Measurements from ENCODE around the gene BID.

BID gene

DNA sequence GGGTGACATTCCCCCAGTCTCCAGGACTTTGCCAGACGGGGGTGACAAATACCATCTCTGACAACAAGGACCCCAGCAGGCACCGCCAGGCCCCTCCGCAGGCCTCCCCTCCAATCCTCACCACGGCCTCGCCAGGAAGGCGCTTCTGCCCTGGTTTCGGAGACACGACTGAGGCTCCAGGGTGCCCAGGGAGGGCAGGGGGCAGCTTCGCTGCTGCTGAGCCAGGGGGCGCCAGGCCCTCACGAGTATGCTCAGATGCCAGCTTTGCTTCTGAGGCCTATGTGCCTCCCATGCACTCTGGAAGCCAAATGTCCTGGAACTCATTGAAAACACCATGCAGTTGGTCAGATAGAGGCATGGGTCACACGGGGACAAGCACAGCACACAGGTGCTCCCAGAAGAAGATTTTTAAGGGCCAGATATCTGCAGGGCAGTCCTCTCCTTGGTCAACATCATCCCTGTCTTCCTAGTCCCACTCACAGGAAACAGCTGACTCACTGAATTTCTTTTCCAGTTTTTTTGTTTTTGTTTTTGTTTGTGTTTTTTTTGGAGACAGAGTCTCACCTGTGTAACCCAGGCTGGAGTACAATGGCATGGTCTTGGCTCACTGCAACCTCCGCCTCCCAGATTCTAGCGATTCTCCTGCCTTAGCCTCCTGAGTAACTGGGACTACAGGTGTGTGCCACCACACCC lies 19.9 kb downstream of the BID start:
- TF ChIP-seq GATA1 (IDR thresholded peaks at IDR 0.05; ENCODE audit: low read depth, low read length), result no peak
- TF ChIP-seq POLR2A (IDR thresholded peaks at IDR 0.05; ENCODE audit: low read length), result no peak
- DNase-seq, result peak; percentile 36 to 38

DNA sequence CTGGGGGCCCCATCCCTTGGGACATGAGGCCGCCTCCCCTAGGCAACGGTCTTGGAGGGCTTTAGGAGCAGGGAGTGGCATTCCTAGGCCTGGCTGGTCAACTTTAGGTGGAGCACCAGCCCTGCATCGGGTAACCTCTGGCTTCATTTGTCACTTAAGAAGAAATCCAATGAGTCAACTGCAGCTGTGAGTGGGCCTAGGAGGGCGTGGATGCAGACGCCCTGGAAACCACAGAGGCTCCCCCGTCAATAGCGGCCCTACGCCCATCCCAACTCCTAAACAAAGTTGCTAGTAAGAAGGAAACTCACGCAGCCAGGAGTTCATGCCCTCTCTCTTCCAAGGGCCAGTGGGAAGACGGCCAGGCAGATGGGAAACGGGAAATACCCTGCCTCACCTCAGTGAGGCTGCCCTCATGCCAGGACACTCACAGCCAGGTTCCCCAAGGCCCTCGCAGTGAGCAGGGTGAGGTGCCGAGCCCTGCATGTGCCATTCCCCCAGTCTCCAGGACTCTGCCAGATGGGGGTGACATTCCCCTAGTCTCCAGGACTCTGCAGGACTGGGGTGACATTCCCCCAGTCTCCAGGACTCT lies 20.8 kb downstream of the BID start:
- TF ChIP-seq POLR2A (IDR thresholded peaks at IDR 0.05; ENCODE audit: low read length), result no peak
- TF ChIP-seq GATA1 (IDR thresholded peaks at IDR 0.05; ENCODE audit: low read depth, low read length), result no peak

DNA sequence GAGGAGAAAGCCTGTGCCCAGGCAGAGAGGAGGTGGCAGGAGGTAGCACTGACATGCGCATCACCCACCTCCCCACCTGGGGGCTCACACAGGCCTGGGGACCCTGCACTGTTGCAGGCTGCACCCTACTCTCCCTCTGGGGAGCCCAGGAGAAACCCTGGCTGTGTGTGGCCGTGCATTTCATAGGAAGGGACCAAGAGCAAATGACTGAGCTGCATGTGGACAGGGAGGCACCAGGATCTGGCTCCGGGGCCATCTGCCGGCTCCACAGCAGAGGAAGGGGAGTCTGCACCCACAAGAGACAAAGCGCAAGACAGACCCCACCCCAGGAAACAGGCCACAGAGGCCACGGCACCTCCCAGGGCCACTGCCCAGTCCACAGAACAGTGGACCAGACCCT lies 22.7 kb downstream of the BID start:
- no peak for DNase-seq
- TF ChIP-seq POLR2A (IDR thresholded peaks at IDR 0.05; ENCODE audit: low read length) (no peak), GATA1 (IDR thresholded peaks at IDR 0.05; ENCODE audit: low read depth, low read length) (no peak)

More for the DNA sequence above, 20.8 kb downstream of the BID start:
- no peak for DNase-seq

DNA sequence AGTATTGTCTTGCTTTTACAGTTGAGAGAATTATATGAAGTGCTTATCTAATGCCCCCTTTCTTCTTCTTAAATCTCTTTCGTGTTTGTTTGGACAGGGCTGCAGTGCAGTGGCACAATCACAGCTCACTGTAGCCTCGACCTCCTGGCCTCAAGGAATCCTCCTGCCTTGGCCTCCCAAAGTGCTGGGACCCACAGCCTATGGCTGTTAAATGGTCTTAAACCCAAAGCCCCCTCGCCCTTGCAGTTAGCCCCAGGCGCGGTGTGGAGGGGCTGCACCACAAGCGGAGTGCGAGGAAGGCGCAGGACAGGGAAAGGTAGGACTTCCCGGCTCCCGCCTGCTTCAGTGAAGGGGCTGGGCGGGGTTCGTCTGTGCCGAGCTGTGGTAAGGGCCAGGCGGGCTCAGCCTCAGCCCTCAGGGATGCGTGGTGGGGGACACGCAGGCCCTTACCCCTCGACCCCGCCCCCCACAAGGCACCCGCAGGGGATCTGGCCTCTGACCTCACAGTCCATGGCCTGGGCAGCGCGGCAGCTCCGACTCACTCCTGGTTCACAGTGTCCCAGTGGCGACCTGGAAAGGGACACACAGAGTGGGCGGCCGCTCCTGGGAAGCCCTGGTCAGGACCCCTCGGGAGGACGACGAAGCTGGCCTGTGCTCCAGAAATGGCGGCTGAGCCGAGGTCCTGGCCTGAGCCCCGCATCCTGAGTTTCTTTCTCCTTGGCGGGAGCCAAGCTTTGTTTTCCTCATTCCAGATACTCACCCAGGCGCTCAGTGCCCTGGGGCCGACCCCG lies 24.5 kb downstream of the BID start:
- TF ChIP-seq POLR2A (IDR thresholded peaks at IDR 0.05; ENCODE audit: low read length) (no peak), GATA1 (IDR thresholded peaks at IDR 0.05; ENCODE audit: low read depth, low read length) (no peak)
- DNase-seq, result no peak

DNA sequence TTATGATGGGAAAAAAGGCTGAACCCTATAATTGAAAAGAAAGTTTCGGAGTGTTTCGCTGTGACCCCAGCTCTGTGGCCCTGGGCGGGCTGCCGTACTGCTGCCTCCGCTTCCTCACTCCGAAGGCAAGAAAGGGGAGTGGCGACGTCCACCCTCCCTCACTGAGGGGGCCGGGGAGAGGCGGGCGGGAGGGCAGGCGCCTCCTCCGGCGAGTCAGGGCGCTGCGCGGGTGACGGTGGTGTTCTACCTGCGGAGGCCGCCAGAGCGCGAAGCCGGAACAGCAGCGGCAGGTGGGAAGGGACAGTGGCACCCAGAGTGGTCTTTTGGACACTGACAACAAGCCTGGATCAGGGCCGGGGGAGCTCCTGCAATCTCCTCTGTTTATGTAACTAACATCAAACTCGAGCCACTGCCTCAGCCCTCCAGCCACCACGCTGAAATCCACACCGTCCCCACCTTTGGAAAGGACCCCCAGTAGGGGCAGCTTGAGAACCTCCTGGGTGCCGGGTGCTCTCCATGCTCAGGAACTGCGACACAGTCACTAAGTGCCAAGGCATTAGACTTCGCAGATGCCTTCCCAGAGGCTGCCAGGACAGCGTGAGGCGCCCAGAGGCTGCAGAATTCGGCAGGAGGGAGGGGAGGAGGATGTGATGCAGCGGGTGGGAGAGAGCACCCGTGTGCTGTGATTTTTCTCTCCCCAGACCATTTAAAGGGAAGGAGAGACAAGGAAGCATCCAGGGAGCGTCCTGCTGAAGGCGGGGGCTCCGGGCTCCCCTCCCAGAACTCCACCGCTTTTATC lies 25.5 kb downstream of the BID start:
- DNase-seq, result no peak
- TF ChIP-seq POLR2A (IDR thresholded peaks at IDR 0.05; ENCODE audit: low read length) (no peak), GATA1 (IDR thresholded peaks at IDR 0.05; ENCODE audit: low read depth, low read length) (no peak)

DNA sequence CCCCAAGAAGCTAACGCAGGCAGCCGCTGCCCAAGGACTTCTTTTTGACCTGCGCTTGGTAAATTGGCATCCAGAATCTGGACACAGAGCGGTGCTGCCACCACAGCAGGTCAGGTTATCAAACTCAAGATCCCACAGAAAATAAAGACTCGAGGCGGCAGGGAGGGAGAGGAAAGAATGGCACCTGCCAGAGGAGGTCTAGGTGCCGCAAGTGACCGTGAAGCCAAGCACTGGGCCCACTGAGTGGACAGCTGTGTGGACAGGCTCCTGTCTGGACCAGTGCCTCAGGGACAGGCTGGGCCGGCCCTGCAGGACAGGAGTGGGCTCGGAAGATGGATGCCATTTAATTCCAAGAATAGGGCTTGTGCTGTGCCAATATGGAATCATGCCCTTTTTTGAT lies 27.4 kb downstream of the BID start:
- no peak for TF ChIP-seq GATA1 (IDR thresholded peaks at IDR 0.05; ENCODE audit: low read depth, low read length)
- no peak for TF ChIP-seq POLR2A (IDR thresholded peaks at IDR 0.05; ENCODE audit: low read length)
- DNase-seq, result no peak

DNA sequence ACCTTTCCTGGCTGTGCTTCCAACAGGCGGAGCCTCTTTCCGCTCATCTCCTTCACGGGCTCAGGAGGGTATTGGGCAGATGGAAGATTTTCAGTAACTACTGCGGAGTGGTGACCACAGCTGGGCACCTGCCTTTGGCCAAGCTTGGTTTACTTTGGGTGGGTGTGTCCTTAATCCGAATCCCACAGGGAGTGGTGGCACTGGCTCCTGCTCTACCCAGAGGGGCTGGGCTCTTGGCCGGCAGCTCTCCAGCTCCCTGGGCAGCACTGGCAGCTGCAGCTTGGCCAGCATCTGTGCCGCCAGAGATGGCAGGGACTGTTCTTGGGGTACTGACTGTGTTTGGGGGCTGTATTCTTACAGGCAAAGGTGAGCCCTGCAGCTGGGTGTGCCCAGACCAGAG lies 29.8 kb downstream of the BID start:
- DNase-seq, result no peak
- no peak for TF ChIP-seq POLR2A (IDR thresholded peaks at IDR 0.05; ENCODE audit: low read length)
- TF ChIP-seq GATA1 (IDR thresholded peaks at IDR 0.05; ENCODE audit: low read depth, low read length), result no peak

DNA sequence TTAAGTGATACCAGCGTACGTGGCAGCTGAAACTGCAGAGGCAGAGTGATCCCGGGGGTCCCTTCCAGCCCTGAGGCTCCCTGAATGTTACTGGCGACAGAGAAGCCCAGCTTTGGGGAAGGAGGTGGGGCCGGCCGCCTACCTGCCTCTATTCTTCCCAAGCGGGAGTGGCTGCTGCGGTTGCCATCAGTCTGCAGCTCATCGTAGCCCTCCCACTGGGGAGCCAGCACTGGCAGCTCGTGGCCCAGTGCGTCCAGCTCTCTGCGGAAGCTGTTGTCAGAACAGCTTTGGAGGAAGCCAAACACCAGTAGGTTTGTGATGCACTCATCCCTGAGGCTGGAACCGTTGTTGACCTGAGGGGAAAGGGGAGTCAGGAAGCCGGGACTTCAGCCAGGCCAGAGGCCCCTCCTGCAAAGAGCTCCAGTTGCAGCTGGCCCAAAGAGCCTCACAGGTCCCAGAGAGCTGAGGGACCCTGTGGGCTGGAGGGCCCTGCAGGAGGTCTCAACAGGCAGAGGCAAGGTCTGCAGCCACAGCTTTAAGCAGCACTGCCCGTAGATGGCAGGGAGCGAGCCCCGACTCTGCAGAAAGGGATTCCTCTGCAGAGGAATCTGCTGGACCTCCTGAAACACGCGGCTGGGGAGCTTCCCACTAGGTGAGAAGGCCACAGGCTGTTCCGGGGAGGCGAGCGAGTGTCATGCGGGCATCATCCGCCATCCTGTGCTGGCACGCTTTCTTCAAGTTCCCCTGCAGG lies 30.4 kb downstream of the BID start:
- no peak for DNase-seq
- TF ChIP-seq GATA1 (IDR thresholded peaks at IDR 0.05; ENCODE audit: low read depth, low read length), result no peak

DNA sequence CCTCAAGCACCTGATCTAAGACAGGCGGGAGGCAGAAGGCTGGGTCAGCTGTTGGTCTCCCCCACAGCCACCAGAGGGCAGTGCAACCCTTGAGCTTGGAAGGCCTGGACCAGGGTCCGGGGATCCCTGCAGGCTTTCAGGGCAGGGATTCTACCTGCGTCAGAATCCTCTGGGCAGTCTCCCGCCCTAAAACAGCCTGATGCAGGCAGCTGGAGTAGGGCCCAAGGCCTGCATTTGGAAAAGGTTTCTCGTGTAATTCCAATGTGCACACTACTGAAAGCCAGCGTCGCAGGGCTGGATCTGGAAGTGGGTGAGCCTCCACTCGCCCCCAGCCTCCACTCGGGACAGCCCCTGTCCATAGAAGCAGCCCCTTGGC lies 31.8 kb downstream of the BID start:
- peak; percentile 68 to 80 for DNase-seq

DNA sequence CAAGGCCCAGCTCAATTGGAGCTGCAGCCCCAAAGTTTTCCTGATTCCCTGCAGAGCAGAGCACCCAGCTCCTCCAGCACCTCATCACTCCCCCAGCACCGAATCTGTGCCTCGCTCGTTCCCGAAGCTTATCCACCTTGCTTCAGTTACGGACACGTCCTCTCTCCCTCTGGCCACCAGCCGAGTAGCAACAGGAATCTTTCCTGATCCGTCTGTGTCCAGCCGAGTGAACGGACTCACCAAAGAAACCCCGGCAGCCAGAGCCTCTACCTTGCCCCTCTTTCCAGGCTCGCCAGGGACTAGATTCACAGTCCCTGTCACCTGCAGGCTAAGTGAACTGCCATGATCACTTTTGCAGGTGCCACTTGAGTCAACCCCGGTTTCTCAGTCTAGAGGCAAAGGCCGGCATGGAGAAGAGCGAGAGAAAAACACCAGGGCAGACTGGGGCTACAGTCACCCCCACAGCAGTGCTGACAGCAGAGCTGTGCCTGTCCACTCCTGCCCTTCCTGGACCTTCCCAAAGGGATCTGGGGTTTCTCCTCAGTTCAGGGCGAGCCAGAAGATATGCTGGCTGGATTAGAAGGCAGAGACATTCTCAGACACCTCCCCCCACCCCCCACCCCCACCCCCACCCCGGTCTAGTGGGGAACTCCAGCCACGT lies 32.3 kb downstream of the BID start:
- no peak for DNase-seq
- TF ChIP-seq POLR2A (IDR thresholded peaks at IDR 0.05; ENCODE audit: low read length) (no peak), GATA1 (IDR thresholded peaks at IDR 0.05; ENCODE audit: low read depth, low read length) (no peak)

More for the DNA sequence above, 31.8 kb downstream of the BID start:
- TF ChIP-seq GATA1 (IDR thresholded peaks at IDR 0.05; ENCODE audit: low read depth, low read length), result no peak

DNA sequence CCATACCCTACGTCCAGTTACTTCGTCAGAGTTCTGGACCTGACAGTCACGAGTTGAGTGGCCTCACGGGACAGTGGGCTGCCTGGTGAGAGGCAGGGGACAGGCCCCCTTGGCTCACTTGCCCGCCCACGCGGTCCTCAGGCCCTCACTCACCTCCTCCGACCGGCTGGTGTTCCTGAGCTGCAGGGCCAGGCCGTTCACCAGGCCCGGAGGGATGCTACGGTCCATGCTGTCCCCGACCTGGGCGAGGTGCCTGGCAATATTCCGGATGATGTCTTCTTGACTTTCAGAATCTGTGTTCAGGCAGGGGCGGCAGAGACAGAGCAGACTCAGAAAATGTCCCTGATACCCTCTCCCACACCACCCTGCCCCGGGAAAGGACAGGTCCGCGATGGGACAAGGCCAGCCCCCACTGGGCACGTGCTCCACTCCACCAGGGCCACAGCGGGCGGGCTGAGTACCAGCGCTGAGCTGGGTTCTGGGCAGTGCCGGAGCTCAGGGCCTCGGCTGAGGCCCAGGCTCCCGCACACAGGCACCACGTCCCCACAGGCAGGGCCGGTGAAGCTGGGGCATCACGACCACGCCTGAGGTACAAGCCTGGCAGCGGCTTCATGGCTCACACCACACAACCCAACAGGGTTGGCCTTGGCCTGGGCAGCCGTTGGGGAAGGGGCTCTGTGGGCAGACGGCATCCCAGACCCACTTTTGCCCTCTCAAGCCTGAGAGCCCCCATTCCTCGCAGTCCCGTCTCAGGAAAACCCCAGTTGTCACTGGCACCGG lies 34.9 kb downstream of the BID start:
- TF ChIP-seq GATA1 (IDR thresholded peaks at IDR 0.05; ENCODE audit: low read depth, low read length), result no peak
- TF ChIP-seq POLR2A (IDR thresholded peaks at IDR 0.05; ENCODE audit: low read length), result no peak
- no peak for DNase-seq

DNA sequence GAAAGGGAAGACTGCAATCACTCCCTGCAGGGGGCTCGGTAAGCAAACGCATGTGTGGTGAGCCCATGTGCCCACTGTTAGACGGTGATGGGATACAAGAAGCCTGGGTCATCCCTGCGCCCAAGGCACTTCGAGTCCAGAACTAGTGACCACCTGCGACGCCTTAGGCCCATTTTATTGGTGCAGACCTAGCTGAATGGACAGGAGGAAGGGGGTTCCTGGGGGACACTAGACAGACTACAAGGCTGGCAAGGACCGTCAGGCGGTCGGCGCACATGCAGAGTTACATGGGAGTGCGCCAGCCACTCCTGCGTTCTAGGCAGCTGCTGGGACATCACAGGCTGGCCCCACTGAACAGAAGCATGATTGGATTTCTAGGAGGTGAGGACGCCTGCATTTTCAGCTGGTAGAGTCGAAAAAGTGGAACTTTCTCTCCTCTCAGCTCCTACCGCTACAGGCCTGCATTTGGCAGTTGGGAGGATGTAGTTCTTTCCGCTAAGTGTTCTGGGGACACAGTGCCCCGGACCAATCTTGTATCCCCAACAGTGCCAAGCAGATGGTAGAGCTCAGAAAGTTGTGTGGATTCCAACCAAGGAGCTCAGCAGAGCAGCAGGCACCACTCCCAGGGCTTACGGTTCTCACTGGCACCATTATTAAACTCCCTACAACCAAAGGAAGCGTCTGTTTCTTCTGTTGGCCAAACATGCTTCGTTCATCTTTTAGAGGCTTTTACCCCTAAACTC lies 35.7 kb downstream of the BID start:
- TF ChIP-seq GATA1 (IDR thresholded peaks at IDR 0.05; ENCODE audit: low read depth, low read length) (no peak), POLR2A (IDR thresholded peaks at IDR 0.05; ENCODE audit: low read length) (no peak)
- DNase-seq, result no peak
